Testis (tissue), 2 donors: ENCODE data around the gene POR.

Source experiments
- CTCF ChIP-seq, 3 experiments: fragments of 450-650 bp in 2 of 3; fragments of 200-600 bp in 1 of 3; sonication (generic) in 1 of 3; IDR thresholded peaks; one replicate each; pipeline ENCODE4 v1.5.1; 2016 to 2019; ENCODE audit warnings: antibody characterized with exemption in 3 of 3, mild to moderate bottlenecking in 2 of 3, moderate library complexity in 1 of 3
- POLR2A ChIP-seq: fragments of 450-650 bp; IDR thresholded peaks from one replicate; pipeline ENCODE4 v1.6.1; 2017; ENCODE audit warnings: antibody characterized with exemption, mild to moderate bottlenecking, moderate library complexity

GRCh38 chr7:75969704-75970498 lies 54.9 kb downstream of the POR start:
- TF ChIP-seq POLR2A (no peak), CTCF (IDR thresholded peaks at IDR 0.05) (no peak)
